C4-2B (cell line): ENCODE data around the gene FAM169A.

Source experiments
- H3K27ac ChIP-seq: fragments of 450-650 bp; 2 replicates; pipeline ENCODE4 v1.5.1; 2017
- CTCF ChIP-seq: fragments of 450-650 bp; conservative IDR thresholded peaks from 2 replicates; pipeline ENCODE4 v1.5.1; 2017; ENCODE audit warnings: mild to moderate bottlenecking
- ZFX ChIP-seq: fragments of 450-650 bp; IDR thresholded peaks from 2 replicates; pipeline ENCODE4 v1.6.1; 2017

FAM169A gene

GRCh38 chr5:74853256-74853655 lies 12.9 kb downstream of the FAM169A start:
- TF ChIP-seq ZFX, result no peak
- TF ChIP-seq CTCF, result no peak
- H3K27ac ChIP-seq, result no peak overlapping the region

- no peak overlapping the region for H3K27ac ChIP-seq
- TF ChIP-seq CTCF (no peak), ZFX (no peak)
Measured at GRCh38 chr5:74851684-74852353, 14.4 kb downstream of the FAM169A start.

DNA sequence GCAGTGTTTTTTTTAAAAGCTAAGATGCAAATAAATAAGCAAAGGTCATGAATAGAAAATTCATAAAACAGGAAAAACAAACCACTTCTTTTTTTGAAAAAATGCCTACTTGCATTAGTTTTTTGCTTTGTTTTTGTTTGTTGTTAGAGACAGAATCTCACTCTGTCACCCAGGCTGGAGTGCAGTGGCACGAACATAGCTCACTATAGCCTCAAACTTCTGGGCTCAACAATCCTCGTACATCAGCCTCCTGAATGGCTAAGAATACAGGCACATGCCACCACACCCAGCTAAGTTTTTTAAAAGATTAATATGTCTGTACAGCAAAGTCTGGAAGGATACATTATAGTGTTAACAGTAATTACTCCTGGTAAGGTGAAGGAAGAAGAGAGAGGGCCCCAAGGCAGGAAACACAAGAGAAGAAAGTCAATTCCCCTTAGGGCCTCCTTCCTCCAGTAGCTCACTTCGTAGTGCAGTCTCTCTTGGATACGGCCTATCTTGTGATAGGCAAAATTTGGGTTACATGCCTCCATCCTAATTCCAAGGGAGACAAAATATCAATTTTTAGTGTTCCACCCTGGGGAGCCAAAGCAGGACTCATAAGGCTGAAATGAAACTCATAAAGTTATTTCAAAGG lies 15.3 kb downstream of the FAM169A start:
- no peak for TF ChIP-seq CTCF
- no peak for TF ChIP-seq ZFX
- no peak overlapping the region for H3K27ac ChIP-seq

- TF ChIP-seq CTCF, result no peak
- H3K27ac ChIP-seq, result no peak overlapping the region
Measured at GRCh38 chr5:74850030-74850429, 16.2 kb downstream of the FAM169A start.

DNA sequence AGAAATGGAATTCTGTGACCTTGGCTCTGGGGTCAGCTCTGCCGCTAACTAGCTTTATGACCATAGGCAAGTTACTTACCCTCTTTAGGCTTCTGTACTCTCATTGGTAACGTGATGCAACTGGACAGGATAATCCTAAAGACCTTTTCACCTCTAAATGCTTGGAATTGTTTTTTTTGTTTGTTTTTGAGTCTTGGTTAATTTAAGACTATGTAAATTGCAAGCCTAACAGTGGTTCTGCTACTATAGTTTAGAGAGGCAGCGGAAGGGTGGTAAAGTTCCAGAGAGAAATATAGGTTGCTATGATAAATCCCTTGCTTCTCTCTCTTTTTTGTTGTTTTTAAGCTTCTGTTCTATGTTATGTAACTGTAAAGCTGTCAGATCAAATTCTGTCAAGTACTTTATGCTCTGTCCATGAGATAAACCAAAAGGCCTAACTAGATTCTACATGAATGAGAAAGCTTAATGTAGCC lies 17.6 kb downstream of the FAM169A start:
- TF ChIP-seq CTCF, result no peak
- no peak for TF ChIP-seq ZFX
- no peak overlapping the region for H3K27ac ChIP-seq

DNA sequence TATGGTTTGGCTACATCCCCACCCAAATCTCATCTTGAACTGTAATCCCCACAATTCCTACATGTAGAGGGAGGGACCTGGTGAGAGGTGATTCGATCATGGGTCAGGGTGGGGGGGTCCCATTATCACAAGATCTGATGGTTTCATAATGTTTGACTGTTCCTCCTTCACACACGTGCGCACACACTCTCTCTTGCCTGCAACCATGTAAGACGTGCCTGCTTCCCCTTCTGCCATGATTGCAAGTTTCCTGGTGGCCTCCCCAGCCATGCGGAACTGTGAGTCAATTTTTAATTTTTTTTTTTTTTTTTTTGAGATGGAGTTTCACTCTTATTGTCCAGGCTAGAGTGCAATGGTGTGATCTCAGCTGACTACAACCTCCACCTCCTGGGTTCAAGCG lies 27.0 kb downstream of the FAM169A start:
- no peak overlapping the region for H3K27ac ChIP-seq
- no peak for TF ChIP-seq CTCF
- no peak for TF ChIP-seq ZFX

GRCh38 chr5:74838262-74838661 lies 27.9 kb downstream of the FAM169A start:
- H3K27ac ChIP-seq, result no peak overlapping the region
- TF ChIP-seq CTCF (no peak), ZFX (no peak)
